Measurements from ENCODE around the gene PRKCA. TPM values are rescaled to one million over a fixed set of nuclear protein-coding genes. Genes with fewer than 3 reads are reported as not detected.

Gene PRKCA
- total RNA-seq, 3 donors from 2014 or later = 42.3 to 77.7 (median 56.3) TPM

- no peak overlapping the region for H3K4me3 ChIP-seq
- ATAC-seq = no peak
- H3K9me3 ChIP-seq = no peaks in the 10 kb centered on the region
- TF ChIP-seq, protein P1, sequence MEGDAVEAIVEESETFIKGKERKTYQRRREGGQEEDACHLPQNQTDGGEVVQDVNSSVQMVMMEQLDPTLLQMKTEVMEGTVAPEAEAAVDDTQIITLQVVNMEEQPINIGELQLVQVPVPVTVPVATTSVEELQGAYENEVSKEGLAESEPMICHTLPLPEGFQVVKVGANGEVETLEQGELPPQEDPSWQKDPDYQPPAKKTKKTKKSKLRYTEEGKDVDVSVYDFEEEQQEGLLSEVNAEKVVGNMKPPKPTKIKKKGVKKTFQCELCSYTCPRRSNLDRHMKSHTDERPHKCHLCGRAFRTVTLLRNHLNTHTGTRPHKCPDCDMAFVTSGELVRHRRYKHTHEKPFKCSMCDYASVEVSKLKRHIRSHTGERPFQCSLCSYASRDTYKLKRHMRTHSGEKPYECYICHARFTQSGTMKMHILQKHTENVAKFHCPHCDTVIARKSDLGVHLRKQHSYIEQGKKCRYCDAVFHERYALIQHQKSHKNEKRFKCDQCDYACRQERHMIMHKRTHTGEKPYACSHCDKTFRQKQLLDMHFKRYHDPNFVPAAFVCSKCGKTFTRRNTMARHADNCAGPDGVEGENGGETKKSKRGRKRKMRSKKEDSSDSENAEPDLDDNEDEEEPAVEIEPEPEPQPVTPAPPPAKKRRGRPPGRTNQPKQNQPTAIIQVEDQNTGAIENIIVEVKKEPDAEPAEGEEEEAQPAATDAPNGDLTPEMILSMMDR (IDR thresholded peaks at IDR 0.05) = no peak
- no peak for DNase-seq
- no peaks in the 10 kb centered on the region for H3K36me3 ChIP-seq (ENCODE audit: low read depth)
- intact Hi-C loops (cut with DNase I, micrococcal nuclease) = no loop called here
- peaks cover 3% of the 10 kb centered on the region for H3K4me1 ChIP-seq (ENCODE audit: low read depth)
Measured at GRCh38 chr17:66576473-66576872, 274.1 kb downstream of the PRKCA start.

DNA sequence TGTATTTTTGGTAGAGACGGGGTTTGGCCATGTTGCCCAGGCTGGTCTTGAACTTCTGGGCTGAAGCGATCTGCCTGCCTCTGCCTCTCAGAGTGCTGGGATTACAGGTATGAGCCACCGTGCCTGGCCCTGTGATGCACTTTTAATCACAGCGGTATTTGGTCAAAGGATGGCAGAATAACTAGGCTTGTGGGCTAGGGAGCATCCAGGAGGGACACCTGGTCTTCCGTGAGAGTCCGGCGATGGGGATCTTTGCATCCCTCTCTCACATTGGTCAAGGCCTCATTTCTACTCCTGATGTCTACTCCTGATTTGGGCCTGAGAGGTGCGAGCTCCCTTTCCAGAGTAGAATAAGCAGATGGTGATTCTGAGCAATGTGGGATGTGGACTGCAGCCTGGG, 274.6 kb downstream of the PRKCA start:
- no peak overlapping the region for H3K4me3 ChIP-seq
- no peaks in the 10 kb centered on the region for H3K9me3 ChIP-seq
- no peaks in the 10 kb centered on the region for H3K36me3 ChIP-seq (ENCODE audit: low read depth)
- intact Hi-C loops (cut with DNase I, micrococcal nuclease) = no loop called here
- DNase-seq (no peak), ATAC-seq (no peak)
- TF ChIP-seq, protein P1 (IDR thresholded peaks at IDR 0.05) = no peak
- H3K4me1 ChIP-seq (ENCODE audit: low read depth) = peaks cover 3% of the 10 kb centered on the region

- Histone ChIP-seq H3K36me3 (ENCODE audit: low read depth) (no peaks in the 10 kb centered on the region), H3K4me1 (ENCODE audit: low read depth) (peaks cover 3% of the 10 kb centered on the region), H3K9me3 (no peaks in the 10 kb centered on the region), H3K4me3 (no peak overlapping the region)
- TF ChIP-seq, protein P1 (IDR thresholded peaks at IDR 0.05) = no peak
- DNase-seq (no peak), ATAC-seq (no peak)
- intact Hi-C loops (cut with DNase I, micrococcal nuclease) = no loop called here
Measured at GRCh38 chr17:66578781-66579489, 276.5 kb downstream of the PRKCA start.

GRCh38 chr17:66579556-66579955, 277.1 kb downstream of the PRKCA start:
- Histone ChIP-seq H3K4me3 (no peak overlapping the region), H3K36me3 (ENCODE audit: low read depth) (no peaks in the 10 kb centered on the region), H3K4me1 (ENCODE audit: low read depth) (peaks cover 3% of the 10 kb centered on the region), H3K9me3 (no peaks in the 10 kb centered on the region)
- TF ChIP-seq, protein P1 (IDR thresholded peaks at IDR 0.05) = no peak
- ATAC-seq = no peak
- DNase-seq = no peak
- intact Hi-C loops (cut with DNase I, micrococcal nuclease) = no loop called here

GRCh38 chr17:66580184-66580955, 278.0 kb downstream of the PRKCA start:
- ATAC-seq (peak; percentile 28), DNase-seq (peak in 2 of 3 donors; percentile 24 to 45)
- Histone ChIP-seq H3K9me3 (no peaks in the 10 kb centered on the region), H3K4me1 (ENCODE audit: low read depth) (peaks cover 3% of the 10 kb centered on the region), H3K36me3 (ENCODE audit: low read depth) (no peaks in the 10 kb centered on the region), H3K4me3 (no peak overlapping the region)
- intact Hi-C loops (cut with DNase I, micrococcal nuclease) = no loop called here
- TF ChIP-seq, protein P1 (IDR thresholded peaks at IDR 0.05) = no peak
